ENCODE data around the gene ETFRF1. TPM values are rescaled to one million over a fixed set of nuclear protein-coding genes. Genes with fewer than 3 reads are reported as not detected.

ETFRF1 gene
- total RNA-seq, 1 donor from 2014 or later: 24.7 TPM

DNA sequence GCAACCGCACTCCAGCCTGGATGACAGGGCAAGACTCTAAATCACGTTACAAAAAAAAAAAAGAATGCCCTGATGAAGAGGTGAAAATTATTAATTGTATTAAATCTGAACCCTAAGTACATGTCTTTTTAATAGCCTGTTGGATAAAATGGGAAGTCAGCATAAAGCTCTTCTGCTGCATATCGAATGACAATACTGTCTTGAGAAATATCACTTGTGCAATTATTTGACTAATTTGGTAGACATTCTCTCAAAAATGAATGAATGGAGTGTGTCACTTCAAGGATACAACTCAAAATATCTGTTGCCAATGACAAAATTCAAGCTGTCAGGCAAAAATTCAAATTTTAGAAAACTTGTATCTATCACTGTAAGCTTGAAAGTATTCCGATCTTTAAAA is 39.0 kb upstream of the ETFRF1 start:
- TF ChIP-seq, protein P1, sequence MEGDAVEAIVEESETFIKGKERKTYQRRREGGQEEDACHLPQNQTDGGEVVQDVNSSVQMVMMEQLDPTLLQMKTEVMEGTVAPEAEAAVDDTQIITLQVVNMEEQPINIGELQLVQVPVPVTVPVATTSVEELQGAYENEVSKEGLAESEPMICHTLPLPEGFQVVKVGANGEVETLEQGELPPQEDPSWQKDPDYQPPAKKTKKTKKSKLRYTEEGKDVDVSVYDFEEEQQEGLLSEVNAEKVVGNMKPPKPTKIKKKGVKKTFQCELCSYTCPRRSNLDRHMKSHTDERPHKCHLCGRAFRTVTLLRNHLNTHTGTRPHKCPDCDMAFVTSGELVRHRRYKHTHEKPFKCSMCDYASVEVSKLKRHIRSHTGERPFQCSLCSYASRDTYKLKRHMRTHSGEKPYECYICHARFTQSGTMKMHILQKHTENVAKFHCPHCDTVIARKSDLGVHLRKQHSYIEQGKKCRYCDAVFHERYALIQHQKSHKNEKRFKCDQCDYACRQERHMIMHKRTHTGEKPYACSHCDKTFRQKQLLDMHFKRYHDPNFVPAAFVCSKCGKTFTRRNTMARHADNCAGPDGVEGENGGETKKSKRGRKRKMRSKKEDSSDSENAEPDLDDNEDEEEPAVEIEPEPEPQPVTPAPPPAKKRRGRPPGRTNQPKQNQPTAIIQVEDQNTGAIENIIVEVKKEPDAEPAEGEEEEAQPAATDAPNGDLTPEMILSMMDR (IDR thresholded peaks at IDR 0.05): no peak
- intact Hi-C loops (cut with DNase I): no loop called here
- Histone ChIP-seq H3K36me3 (no peaks in the 10 kb centered on the region), H3K9me3 (no peaks in the 10 kb centered on the region), H3K27me3 (ENCODE audit: low read depth) (no peaks in the 10 kb centered on the region), H3K4me3 (no peak overlapping the region), H3K4me1 (peaks cover 9% of the 10 kb centered on the region), H3K27ac (no peak overlapping the region)
- no peak for DNase-seq
- ATAC-seq: no peak

DNA sequence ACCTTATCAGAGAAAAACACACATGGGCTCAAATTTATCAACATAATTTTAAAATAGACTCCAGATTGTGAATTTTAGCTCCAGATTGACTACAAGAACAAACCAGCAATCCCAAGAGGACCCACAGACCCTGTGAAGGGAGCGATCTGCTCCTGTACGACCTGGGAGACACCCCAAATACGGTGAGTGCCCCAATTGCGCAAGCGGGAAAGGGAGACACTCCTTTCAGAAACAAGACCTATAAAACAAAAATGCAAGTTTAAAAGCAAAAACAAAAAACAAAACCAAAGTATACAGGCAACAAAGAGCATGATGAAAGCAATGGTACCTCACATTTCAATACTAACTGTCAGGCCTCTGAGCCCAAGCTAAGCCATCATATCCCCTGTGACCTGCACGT is 32.2 kb upstream of the ETFRF1 start:
- Histone ChIP-seq H3K4me3 (no peak overlapping the region), H3K27me3 (ENCODE audit: low read depth) (no peaks in the 10 kb centered on the region), H3K4me1 (no peaks in the 10 kb centered on the region), H3K9me3 (no peaks in the 10 kb centered on the region), H3K36me3 (no peaks in the 10 kb centered on the region), H3K27ac (no peak overlapping the region)
- TF ChIP-seq, protein P1 (IDR thresholded peaks at IDR 0.05): no peak
- intact Hi-C loops (cut with DNase I): no loop called here
- ATAC-seq (no peak), DNase-seq (no peak)

DNA sequence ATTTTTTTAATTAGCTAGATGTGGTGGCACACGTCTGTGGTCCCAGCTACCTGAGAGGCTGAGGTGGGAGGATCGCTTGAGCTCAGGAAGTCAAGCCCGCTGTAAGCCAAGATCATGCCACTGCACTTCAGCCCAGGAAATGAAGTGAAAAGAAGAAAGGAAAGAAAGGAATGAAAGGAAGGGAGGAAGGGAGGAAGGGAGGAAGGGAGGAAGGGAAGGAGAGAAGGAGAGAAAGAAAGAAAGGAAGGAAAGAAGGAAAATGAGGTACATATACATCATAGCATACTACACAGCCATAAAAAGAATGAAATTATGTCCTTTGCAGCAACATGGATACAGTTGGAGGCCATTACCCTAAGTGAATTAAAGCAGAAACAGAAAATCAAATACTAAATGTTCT is 12.3 kb upstream of the ETFRF1 start:
- no peaks in the 10 kb centered on the region for H3K9me3 ChIP-seq
- no peak for ATAC-seq

DNA sequence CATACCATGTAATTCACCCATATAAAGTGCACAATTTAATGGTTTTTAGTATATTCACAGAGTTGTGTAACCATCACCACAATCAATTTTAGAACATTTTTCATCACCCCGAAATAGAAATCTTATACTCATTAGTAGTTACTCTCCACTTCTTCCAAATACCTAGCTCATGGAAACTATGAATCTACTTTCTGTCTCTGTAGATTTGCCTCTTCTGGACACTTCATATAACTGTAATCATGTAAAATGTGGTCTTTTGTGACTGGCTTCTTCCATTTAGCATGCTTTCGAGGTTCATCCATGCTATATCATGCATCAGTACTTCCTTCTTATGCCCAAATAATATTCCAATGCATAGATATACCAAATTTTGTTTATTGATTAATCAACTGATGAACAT is 10.9 kb upstream of the ETFRF1 start:
- Histone ChIP-seq H3K36me3 (no peaks in the 10 kb centered on the region), H3K4me1 (no peaks in the 10 kb centered on the region), H3K27me3 (ENCODE audit: low read depth) (no peaks in the 10 kb centered on the region), H3K4me3 (no peak overlapping the region), H3K27ac (no peak overlapping the region), H3K9me3 (no peaks in the 10 kb centered on the region)
- TF ChIP-seq, protein P1 (IDR thresholded peaks at IDR 0.05): no peak
- DNase-seq (no peak), ATAC-seq (no peak)
- intact Hi-C loops (cut with DNase I): no loop called here

More for the DNA sequence above, 12.3 kb upstream of the ETFRF1 start:
- TF ChIP-seq, protein P1 (IDR thresholded peaks at IDR 0.05): no peak
- Histone ChIP-seq H3K27ac (no peak overlapping the region), H3K27me3 (ENCODE audit: low read depth) (no peaks in the 10 kb centered on the region), H3K36me3 (no peaks in the 10 kb centered on the region), H3K4me1 (no peaks in the 10 kb centered on the region), H3K4me3 (no peak overlapping the region)
- DNase-seq: no peak
- intact Hi-C loops (cut with DNase I): no loop called here

DNA sequence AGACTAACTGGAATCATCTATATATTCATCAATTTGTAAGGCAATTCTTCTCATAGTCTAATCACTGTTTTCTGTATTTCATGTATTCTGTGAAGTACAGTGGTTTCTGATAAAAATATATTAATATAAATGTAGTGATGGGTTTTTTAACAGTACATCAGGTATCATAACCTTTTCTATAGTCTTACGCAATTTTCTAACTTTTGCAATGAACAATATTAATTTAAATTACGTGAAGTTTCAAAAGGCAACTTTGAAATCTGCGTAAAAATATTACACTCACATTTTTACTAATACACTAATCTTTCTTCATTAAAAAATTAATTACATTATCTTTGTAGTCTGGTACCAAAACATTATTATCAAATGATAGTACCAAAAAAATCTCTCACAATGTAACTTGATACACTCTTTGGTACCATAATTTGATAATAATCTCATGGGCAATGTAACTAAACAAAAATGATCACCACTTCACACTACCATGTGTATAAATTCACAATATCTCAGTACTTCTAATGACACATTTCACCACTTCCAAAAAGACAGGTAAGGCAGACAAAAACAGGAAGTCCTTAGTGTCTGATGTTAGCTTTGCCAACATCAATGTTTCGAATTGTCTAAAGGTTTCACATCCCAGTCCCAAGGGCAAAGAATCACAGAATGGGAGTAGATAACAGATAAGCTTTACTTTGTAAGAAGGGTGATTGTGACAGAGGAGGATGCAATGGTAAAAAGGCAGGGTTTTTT is 8.8 kb upstream of the ETFRF1 start:
- DNase-seq (no peak), ATAC-seq (no peak)
- H3K36me3 ChIP-seq: no peaks in the 10 kb centered on the region
- no peaks in the 10 kb centered on the region for H3K9me3 ChIP-seq
- TF ChIP-seq, protein P1 (IDR thresholded peaks at IDR 0.05): no peak
- H3K27ac ChIP-seq: no peak overlapping the region
- no peaks in the 10 kb centered on the region for H3K4me1 ChIP-seq
- H3K27me3 ChIP-seq (ENCODE audit: low read depth): no peaks in the 10 kb centered on the region
- H3K4me3 ChIP-seq: no peak overlapping the region
- intact Hi-C loops (cut with DNase I): no loop called here
